ENCODE measurements around the gene KRTAP12-3.
A peak's percentile ranks its signal among the peaks of the same experiment; 100 is the strongest.
"Not testable (repeated sequence)": the region's sequence is repeated elsewhere in the genome, so short reads cannot be mapped to it uniquely, and the experiment has no call there.

The KRTAP12-3 gene

GRCh38 chr21:44657635-44658540 lies at the start of gene KRTAP12-3:
TSS of gene KRTAP12-3 (plus strand) at chr21:44657932. CDS start at chr21:44657980, 48 bp downstream.
- DNase-seq = no peak

GRCh38 chr21:44609193-44609592 lies 48.5 kb upstream of the KRTAP12-3 start:
- DNase-seq = no peak

DNA sequence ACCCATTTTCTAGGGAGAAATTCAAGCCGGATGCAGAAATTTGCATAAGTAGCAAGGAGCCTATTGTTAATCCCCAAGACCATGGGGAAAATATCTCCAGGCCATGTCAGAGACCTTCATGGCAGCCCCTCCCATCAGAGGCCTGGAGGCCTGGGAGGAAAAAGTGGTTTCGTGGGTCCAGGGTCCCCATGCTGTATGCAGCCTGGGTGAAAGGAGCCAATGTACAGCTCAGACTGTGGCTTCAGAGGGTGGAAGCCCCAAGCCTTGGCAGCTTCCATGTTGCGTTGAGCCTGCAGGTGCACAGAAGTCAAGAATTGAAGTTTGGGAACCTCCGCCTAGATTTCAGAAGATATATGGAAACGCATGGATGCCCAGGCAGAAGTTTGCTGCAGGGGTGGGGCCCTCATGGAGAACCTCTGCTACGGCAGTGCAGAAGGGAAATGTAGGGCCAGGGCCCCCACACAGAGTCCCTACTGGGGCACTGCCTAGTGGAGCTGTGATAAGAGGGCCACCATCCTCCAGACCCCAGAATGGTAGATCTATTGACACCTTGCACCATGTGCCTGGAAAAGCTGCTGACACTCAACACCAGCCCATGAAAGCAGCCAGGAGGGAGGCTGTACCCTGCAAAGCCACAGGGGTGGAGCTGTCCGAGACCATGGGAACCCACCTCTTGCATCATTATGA lies 47.4 kb upstream of the KRTAP12-3 start:
- DNase-seq = not testable (repeated sequence)

DNA sequence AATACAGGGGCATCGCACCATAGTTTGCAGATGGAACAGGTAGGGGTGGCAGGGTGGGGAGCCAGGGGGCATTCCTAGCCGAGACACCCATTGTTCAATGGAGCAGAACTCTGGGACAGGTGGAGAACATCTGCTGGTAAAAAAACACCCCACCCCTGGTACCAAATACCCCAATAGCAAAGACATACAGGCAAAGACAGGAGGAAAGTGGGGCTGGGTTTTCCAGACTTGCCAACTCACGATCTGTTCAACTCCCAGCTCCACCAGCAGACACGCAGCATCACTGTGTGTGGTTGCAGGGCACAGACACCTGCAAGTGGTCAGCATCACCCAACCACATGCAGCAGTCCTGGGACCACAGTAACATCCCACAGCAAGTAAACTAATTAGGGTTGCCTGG lies 46.2 kb upstream of the KRTAP12-3 start:
- no peak for DNase-seq

GRCh38 chr21:44612029-44612486 lies 45.7 kb upstream of the KRTAP12-3 start, which contains the start of gene KRTAP10-8:
TSS of gene KRTAP10-8 (plus strand) at chr21:44612079. CDS start at chr21:44612101, 22 bp downstream.
- no peak for DNase-seq

GRCh38 chr21:44612669-44613229 lies 45.0 kb upstream of the KRTAP12-3 start:
- DNase-seq = no peak

- DNase-seq = no peak
These were observed 44.2 kb upstream of the KRTAP12-3 start for GRCh38 chr21:44613386-44614155.

DNA sequence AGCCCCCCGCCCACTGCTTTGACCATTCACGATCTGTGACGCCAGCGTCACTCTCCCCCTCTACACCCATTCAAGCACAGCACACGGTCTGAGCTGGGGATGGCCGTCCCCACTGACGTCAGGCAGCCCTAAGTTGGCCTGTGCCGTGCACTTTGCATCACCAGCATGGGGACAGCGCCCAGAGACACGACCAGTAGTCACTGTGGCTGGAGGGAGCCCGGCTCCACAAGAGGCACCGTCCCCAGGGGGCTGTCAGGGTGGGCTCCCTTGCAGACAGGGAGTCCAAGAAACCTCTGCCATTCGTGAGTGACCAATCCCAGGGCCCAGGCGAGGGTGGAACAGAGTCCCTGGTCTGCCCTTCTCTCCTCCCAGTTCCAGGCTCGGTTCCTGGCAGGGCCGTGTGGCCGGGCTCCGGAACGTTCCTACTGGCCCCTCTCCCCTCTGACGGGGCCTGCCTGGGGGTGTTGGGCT lies 43.5 kb upstream of the KRTAP12-3 start:
- no peak for DNase-seq

GRCh38 chr21:44614961-44615391 lies 42.8 kb upstream of the KRTAP12-3 start:
- DNase-seq = no peak

GRCh38 chr21:44615466-44615865 lies 42.3 kb upstream of the KRTAP12-3 start:
- no peak for DNase-seq

- no peak for DNase-seq
These were observed 41.7 kb upstream of the KRTAP12-3 start for GRCh38 chr21:44615911-44616590.

- DNase-seq = no peak
These were observed 41.2 kb upstream of the KRTAP12-3 start for GRCh38 chr21:44616591-44616926.

- no peak for DNase-seq
These were observed 40.6 kb upstream of the KRTAP12-3 start for GRCh38 chr21:44617071-44617501.

GRCh38 chr21:44618504-44618903 lies 39.2 kb upstream of the KRTAP12-3 start:
- DNase-seq = peak; percentile 20

DNA sequence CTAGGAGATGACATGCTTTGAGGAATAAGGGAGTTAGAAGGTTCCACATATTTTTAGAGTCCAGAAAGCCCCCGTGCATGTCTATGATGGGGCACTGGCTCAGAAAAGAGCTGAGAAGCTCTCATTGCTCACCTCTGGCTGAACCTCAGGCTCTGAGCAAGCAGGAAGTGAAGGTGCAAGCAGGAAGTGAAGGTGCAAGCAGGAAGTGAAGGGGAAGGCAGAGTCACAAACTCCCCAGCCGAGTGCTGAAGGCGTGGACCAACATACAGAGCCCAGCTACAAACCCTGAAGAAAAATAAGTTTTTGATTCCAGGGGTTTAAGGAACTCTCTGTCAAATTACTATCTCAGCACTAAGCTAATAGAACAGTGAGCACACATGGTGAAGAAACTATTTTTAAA lies 38.8 kb upstream of the KRTAP12-3 start:
- DNase-seq = no peak

DNA sequence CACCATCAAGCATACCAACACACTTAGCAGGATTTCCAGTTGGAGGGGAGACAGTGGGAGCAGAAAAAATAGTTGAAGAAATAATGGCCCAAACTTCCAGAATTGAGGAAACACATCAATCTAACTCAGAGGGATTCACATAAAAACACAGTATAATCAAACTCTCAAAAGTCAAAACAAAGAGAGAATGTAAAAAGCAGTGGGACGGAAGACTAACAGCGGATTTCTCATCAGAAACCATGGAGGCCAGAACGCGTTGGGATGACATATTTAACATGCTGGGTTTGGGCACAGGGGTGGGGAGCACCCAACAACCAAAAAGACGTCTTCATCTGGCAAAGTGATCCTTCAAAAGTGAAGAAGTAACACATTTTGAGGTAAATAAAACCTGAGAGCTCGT lies 37.8 kb upstream of the KRTAP12-3 start:
- DNase-seq = no peak

DNA sequence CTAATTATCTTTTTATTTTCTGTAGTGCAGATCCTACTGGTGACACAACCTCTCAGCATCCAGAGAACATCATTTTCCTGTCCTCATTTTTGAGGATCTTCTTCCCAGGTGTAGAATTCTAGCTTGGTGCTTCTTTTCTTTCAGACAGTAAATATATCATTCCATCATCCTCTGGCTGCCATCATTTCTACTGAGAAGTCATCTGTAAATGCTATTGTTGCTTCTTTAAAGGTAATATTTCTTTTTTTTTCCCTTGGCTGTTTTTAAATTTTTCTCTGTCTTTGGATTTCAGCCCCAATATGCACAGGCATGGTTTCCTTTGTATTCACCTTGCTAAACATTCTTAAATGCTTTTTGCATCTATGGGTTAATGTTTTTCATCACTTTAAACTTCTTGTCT lies 34.2 kb upstream of the KRTAP12-3 start:
- no peak for DNase-seq

- DNase-seq = no peak
These were observed 32.0 kb upstream of the KRTAP12-3 start for GRCh38 chr21:44625756-44626155.

GRCh38 chr21:44626262-44626661 lies 31.5 kb upstream of the KRTAP12-3 start:
- DNase-seq = no peak

- no peak for DNase-seq
These were observed 31.0 kb upstream of the KRTAP12-3 start, which contains the start of gene KRTAP10-9 for GRCh38 chr21:44626673-44627143. TSS of gene KRTAP10-9 (plus strand) at chr21:44627093. CDS start at chr21:44627172, 79 bp downstream.

GRCh38 chr21:44627181-44627822 lies 30.4 kb upstream of the KRTAP12-3 start:
- DNase-seq = not testable (repeated sequence)

Measured in hematopoietic multipotent progenitor cell treated with erythropoietin and hydrocortisone succinate and interleukin-3 and kit ligand, for 4 days (in vitro differentiated cells).